ENCODE data around the gene ENAH.

ENAH gene

DNA sequence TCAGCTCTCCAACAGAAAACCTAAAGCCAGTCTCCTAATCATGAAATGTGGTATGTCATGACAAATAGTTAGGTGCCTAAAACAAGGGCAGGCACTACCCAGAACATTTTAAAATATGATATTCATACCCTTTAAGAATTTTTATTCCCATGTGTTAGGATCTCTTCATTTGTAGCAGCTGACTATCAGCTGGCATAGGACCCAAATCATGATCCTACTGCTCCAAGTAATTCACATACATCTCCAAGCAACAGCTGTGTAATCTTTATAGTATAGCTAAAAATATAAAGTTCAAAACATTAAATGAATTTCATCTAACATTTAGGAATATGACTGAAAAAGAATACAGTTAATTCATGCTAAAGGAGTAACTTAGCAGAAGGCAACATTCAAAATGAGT is 57.5 kb downstream of the ENAH start:
- H3K4me3 ChIP-seq (ENCODE audit: low read depth, low read length), result no peak overlapping the region
- no peak for DNase-seq (ENCODE audit: low read depth)
- TF ChIP-seq, protein P1, sequence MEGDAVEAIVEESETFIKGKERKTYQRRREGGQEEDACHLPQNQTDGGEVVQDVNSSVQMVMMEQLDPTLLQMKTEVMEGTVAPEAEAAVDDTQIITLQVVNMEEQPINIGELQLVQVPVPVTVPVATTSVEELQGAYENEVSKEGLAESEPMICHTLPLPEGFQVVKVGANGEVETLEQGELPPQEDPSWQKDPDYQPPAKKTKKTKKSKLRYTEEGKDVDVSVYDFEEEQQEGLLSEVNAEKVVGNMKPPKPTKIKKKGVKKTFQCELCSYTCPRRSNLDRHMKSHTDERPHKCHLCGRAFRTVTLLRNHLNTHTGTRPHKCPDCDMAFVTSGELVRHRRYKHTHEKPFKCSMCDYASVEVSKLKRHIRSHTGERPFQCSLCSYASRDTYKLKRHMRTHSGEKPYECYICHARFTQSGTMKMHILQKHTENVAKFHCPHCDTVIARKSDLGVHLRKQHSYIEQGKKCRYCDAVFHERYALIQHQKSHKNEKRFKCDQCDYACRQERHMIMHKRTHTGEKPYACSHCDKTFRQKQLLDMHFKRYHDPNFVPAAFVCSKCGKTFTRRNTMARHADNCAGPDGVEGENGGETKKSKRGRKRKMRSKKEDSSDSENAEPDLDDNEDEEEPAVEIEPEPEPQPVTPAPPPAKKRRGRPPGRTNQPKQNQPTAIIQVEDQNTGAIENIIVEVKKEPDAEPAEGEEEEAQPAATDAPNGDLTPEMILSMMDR (IDR thresholded peaks at IDR 0.05; ENCODE audit: low read depth, low read length, missing control alignments), result no peak

DNA sequence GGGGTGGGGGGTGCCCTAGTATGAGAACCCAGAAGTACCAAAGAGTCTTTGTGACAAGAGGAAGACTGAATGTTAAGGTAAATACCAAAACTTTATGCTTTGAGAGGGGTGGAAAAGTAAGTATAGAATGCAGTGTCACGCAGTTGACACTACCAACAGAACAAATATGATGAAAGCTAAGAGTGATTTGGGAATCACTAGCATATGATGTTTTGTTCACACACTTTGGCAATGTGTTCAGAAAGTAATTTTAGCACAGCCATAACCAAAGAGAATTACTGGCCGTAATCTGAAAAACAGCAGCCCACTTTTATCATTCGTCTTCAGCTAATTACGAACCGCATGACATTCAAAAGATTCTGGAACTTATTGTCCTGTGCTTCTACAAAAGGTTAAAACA is 59.5 kb downstream of the ENAH start:
- no peak for DNase-seq (ENCODE audit: low read depth)
- TF ChIP-seq, protein P1 (IDR thresholded peaks at IDR 0.05; ENCODE audit: low read depth, low read length, missing control alignments), result no peak
- H3K4me3 ChIP-seq (ENCODE audit: low read depth, low read length), result no peak overlapping the region

DNA sequence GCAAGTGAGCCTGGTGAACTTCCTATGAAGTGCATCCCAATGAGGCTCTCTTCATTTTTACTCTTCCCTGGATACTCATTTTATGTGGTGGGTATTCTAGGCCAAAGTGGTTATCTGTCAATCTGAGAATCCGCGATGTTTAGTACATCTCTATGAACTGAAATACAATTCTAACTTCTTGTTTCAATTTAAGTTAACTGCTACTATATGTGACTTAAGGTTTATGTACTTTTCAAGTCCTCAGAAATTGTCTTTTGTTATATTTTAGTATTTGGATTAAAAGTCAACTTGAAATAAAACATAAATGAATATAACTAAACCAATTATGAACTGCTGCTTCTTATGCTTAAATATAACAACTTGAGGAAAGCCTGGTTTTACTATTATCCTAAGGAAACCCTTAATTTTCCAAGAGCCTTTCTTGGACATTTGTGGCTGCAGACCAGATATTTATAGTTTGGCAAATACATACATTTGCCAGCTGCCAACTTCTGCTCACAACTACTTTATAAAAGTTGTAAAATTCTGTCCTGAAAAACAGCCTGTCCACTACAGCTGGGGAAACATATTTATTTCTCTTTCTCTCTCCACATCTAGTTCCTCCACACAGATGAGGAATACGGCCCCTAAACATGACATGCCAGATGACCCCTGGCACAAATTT is 60.4 kb downstream of the ENAH start:
- no peak overlapping the region for H3K4me3 ChIP-seq (ENCODE audit: low read depth, low read length)
- no peak for DNase-seq (ENCODE audit: low read depth)
- TF ChIP-seq, protein P1 (IDR thresholded peaks at IDR 0.05; ENCODE audit: low read depth, low read length, missing control alignments), result no peak

DNA sequence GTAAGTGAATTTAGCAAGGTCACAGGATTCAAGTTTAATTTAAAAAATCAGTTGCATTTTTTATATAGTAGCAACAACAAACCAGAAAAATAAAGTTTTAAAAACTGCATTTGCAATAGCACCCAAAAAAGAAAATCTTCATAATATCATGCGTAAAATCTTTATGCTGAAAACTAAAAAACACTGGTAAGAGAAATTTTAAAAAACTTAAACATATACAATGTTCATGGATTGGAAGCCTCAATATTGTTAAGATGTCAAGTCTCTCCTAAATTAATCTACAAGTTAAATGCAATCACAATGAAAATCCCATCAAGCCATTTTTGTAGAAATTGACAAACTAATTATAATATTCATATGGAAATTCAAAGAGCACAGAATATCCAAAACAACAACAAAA is 65.6 kb downstream of the ENAH start:
- TF ChIP-seq, protein P1 (IDR thresholded peaks at IDR 0.05; ENCODE audit: low read depth, low read length, missing control alignments), result no peak
- no peak for DNase-seq (ENCODE audit: low read depth)
- H3K4me3 ChIP-seq (ENCODE audit: low read depth, low read length), result no peak overlapping the region

DNA sequence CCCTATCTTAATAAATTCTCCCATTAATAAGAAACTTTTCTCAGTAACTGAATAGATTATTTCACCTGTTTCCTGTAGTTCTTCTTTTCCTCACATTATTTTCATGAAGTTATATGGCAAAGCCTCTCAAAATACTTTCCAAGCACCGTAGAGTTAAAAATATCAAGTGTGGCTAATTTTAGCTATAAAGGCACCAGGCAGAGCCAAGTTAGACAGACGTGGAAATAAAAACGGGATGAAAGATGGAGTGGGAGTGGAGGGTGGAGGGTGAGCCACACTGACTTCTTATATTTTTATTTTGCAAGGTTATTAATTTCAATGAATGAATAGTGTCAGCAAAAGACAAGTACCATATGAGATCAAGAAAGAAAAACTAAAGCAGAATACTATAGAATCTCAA is 71.7 kb downstream of the ENAH start:
- DNase-seq (ENCODE audit: low read depth), result no peak

DNA sequence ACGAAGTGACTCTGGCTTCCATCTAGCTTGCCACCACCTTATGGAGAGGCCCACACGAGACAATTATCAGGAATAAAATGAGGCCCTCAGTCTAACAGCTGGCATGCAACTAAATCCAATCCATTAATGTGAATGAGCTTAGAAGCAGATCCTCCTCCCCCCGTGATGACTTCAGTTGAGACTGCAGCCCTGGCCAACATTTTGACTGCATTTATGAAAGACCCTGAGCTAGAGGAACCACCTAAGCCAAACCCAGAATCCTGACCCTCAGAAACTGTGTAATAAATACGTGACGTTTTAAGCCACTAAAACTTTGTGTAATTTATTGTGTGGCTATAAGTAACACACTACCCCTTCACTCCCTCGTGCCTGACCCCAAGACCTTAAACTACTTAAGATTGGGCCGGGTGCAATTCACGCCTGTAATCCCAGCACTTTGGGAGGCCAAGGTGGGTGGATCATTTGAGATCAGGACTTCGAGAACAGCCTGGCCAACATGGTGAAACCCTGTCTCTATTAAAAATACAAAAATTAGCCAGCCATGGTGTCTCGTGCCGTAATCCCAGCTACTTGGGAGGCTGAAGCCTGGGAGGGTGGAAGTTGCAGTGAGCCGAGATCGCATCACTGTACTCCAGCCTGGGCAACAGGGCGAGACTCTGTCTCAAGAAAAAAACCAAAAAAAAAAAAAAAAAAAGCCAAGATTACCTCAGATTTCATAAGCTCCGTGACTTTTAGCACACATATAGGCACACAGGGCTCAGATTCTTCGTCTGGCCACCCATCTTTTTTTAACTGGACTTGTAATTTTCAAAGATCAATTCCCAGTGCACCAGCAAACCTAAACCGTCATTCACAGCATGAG is 72.5 kb downstream of the ENAH start:
- no peak overlapping the region for H3K4me3 ChIP-seq (ENCODE audit: low read depth, low read length)
- TF ChIP-seq, protein P1 (IDR thresholded peaks at IDR 0.05; ENCODE audit: low read depth, low read length, missing control alignments), result no peak
- no peak for DNase-seq (ENCODE audit: low read depth)

More for the DNA sequence above, 71.7 kb downstream of the ENAH start:
- H3K4me3 ChIP-seq (ENCODE audit: low read depth, low read length), result no peak overlapping the region
- TF ChIP-seq, protein P1 (IDR thresholded peaks at IDR 0.05; ENCODE audit: low read depth, low read length, missing control alignments), result no peak

All from GM12864 (cell line).